ENCODE measurements around the gene SPOP. TPM values are rescaled to one million over a fixed set of nuclear protein-coding genes. Genes with fewer than 3 reads are reported as not detected.

SPOP gene
- total and polyA plus RNA-seq, 8 donors: 14.2 to 42.3 (median 30.8) TPM

GRCh38 chr17:49580981-49581647 is 96.8 kb downstream of the SPOP start:
- Histone ChIP-seq H3K36me3 (no peaks in the 10 kb centered on the region), H3K9me3 (no peaks in the 10 kb centered on the region), H3K4me3 (no peak overlapping the region), H3K27me3 (no peaks in the 10 kb centered on the region), H3K4me1 (peaks cover 0 to 5% (median 0%) of the 10 kb centered on the region in 3 donors), H3K27ac (no peak overlapping the region)
- DNase-seq (no peak), FAIRE-seq (no peak), ATAC-seq (no peak)
- intact Hi-C loops (cut with DNase I): no loop called here
- no peak for TF ChIP-seq CTCF (IDR thresholded peaks at IDR 0.05)
- WGBS, 2 donors: 78 to 82% methylated on average over 12 of the region's 12 CpGs

GRCh38 chr17:49580055-49580721 is 97.7 kb downstream of the SPOP start:
- no peak for TF ChIP-seq CTCF (IDR thresholded peaks at IDR 0.05)
- Histone ChIP-seq H3K4me3 (no peak overlapping the region), H3K9me3 (no peaks in the 10 kb centered on the region), H3K27me3 (no peaks in the 10 kb centered on the region), H3K27ac (no peak overlapping the region), H3K4me1 (peaks cover 0 to 5% (median 0%) of the 10 kb centered on the region in 3 donors), H3K36me3 (no peaks in the 10 kb centered on the region)
- intact Hi-C loops (cut with DNase I): no loop called here
- 76 to 79% methylated on average over 21 of the region's 21 CpGs for WGBS, 2 donors
- ATAC-seq: no peak
- no peak for DNase-seq
- FAIRE-seq: no peak

GRCh38 chr17:49579522-49579921 is 98.4 kb downstream of the SPOP start:
- Histone ChIP-seq H3K27me3 (no peaks in the 10 kb centered on the region), H3K36me3 (no peaks in the 10 kb centered on the region), H3K27ac (no peak overlapping the region), H3K4me3 (no peak overlapping the region), H3K4me1 (peaks cover 0 to 5% (median 0%) of the 10 kb centered on the region in 3 donors), H3K9me3 (no peaks in the 10 kb centered on the region)
- no peak for TF ChIP-seq CTCF (IDR thresholded peaks at IDR 0.05)
- WGBS, 2 donors: 83 to 85% methylated on average over 5 of the region's 5 CpGs
- FAIRE-seq (no peak), DNase-seq (no peak), ATAC-seq (no peak)
- intact Hi-C loops (cut with DNase I): loop anchor here in 1 of 3 donors (5.0 to 10.0 kb wide), 2 partner anchors 48 to 195 kb away; no protein-coding TSS in a partner anchor

GRCh38 chr17:49578952-49579500 is 98.9 kb downstream of the SPOP start:
- WGBS, 2 donors: 66 to 79% methylated on average over 17 of the region's 17 CpGs
- H3K27ac ChIP-seq: no peak overlapping the region
- no peaks in the 10 kb centered on the region for H3K27me3 ChIP-seq
- H3K36me3 ChIP-seq: no peaks in the 10 kb centered on the region
- no peak for DNase-seq
- no peak overlapping the region for H3K4me3 ChIP-seq
- FAIRE-seq: no peak
- H3K4me1 ChIP-seq: peaks cover 0 to 5% (median 0%) of the 10 kb centered on the region in 3 donors
- intact Hi-C loops (cut with DNase I): loop anchor here in 1 of 3 donors (5.0 to 10.0 kb wide), 2 partner anchors 48 to 196 kb away; no protein-coding TSS in a partner anchor
- H3K9me3 ChIP-seq: no peaks in the 10 kb centered on the region
- TF ChIP-seq CTCF (IDR thresholded peaks at IDR 0.05): no peak
- ATAC-seq: no peak
